GM06990 (cell line): ENCODE data around the gene IQSEC1.

ENCODE experiments used
- DNase-seq: peaks from one replicate; pipeline ENCODE4 v3.0.0-alpha.2; 2011; ENCODE audit not compliant: insufficient read length; ENCODE audit errors: extremely low read depth
- H3K27me3 ChIP-seq: replicated peaks from 2 replicates; pipeline ENCODE4 v1.6.0; 2011; ENCODE audit warnings: low read length; ENCODE audit not compliant: control insufficient read depth, insufficient read depth
- H3K36me3 ChIP-seq: 2 replicates; pipeline ENCODE4 v1.5.1; 2011; ENCODE audit warnings: low read length; ENCODE audit not compliant: control insufficient read depth, insufficient read depth
- H3K4me3 ChIP-seq: replicated peaks from 2 replicates; pipeline ENCODE4 v1.5.1; 2011; ENCODE audit warnings: low read depth, mild to moderate bottlenecking, control low read depth, low read length
- TF ChIP-seq, protein P1 (sequence below): IDR thresholded peaks from 2 replicates; pipeline ENCODE4 v1.5.1; 2011; ENCODE audit warnings: low read length, control low read depth, mild to moderate bottlenecking, inconsistent platforms; ENCODE audit not compliant: insufficient read depth, poor library complexity, severe bottlenecking

The IQSEC1 gene

DNA sequence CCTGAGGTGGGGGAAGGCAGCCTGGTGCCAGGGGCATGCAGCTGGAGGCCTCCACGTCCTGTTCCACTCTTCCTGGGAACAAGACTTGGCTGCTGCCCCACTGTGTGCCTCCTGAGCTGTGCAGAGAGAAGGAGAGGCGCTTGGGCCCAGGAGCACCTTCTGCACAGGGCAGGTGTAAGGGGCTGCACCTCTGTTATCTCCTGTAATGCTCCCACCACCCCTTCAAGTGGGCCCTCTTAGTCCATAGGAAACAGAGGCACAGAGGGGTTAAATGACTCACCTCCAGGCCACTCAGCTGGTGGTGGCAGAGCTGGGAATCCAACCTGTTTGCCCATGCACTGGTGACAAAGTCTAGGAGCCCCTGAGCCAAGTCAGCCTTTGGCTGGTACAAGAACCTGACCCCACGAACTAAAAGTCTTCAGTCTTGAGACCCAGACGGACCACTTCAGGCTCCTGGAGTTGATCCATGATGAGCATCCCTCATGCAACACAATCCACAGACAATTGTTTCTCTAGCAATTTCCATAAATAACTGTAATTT lies 93.2 kb downstream of the IQSEC1 start:
- Histone ChIP-seq H3K36me3 (peaks cover 11% of the 10 kb centered on the region), H3K4me3 (no peak overlapping the region)
- TF ChIP-seq, protein P1, sequence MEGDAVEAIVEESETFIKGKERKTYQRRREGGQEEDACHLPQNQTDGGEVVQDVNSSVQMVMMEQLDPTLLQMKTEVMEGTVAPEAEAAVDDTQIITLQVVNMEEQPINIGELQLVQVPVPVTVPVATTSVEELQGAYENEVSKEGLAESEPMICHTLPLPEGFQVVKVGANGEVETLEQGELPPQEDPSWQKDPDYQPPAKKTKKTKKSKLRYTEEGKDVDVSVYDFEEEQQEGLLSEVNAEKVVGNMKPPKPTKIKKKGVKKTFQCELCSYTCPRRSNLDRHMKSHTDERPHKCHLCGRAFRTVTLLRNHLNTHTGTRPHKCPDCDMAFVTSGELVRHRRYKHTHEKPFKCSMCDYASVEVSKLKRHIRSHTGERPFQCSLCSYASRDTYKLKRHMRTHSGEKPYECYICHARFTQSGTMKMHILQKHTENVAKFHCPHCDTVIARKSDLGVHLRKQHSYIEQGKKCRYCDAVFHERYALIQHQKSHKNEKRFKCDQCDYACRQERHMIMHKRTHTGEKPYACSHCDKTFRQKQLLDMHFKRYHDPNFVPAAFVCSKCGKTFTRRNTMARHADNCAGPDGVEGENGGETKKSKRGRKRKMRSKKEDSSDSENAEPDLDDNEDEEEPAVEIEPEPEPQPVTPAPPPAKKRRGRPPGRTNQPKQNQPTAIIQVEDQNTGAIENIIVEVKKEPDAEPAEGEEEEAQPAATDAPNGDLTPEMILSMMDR: no peak

DNA sequence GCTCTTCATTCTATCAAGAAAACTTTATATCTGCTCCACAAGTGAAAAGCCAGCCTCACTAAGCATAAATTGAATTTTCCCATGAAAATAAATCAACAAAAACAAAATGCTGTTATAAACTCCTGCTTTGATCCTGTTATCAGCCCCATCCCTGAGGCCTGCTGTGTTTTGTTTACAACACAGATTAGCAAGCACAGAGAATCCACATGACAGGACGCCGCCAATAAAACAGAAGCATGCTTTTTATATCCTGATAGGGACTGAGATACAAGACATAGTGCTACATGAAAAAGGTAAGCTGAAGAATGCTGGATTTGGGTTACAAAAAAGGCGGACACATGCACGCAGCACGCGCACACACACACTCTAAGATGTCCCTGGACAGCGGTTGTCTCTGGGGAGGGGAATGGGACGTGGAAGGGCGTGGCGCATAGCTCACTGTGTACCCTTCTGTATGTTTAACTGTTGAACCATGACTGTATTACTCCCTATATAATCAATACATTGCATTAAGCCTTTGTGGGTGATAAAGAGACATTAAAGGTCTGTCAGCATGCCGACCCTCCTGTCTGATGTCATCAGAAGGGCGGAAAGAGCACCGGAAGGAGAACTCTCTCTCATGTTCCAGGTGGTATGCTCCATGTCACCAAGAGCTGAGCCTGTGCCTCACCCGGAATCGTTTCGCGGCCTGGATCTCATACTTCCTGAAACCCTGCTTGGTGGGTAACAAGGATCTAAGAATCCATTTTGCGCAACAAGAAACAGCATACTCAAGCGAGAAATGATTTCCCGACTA lies 93.9 kb downstream of the IQSEC1 start:
- H3K27me3 ChIP-seq: no peaks in the 10 kb centered on the region
- TF ChIP-seq, protein P1: no peak
- H3K4me3 ChIP-seq: no peak overlapping the region
- no peak for DNase-seq
- peaks cover 13% of the 10 kb centered on the region for H3K36me3 ChIP-seq

More for the DNA sequence above, 93.2 kb downstream of the IQSEC1 start:
- H3K27me3 ChIP-seq: no peaks in the 10 kb centered on the region
- DNase-seq: no peak

DNA sequence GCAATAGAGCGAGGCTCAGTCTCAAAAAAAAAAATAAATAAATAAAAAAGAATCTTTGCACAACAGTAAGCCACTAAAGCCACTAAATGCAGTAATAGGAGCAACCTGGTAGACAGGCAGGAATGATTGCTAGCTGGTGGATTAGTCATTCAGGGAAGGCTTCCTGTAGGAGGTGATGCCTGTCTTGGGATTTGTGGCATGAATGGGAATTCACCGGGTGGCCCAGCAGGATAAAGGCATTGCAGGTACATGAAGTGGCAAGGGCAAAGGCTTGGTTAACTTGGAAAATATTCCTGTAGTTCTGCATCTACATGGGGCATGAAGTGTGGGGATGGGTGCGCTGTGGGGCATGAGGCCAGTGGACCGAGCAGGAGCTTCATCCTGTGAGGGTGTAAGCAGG lies 94.5 kb downstream of the IQSEC1 start:
- TF ChIP-seq, protein P1: no peak
- H3K36me3 ChIP-seq: peaks cover 14% of the 10 kb centered on the region
- DNase-seq: no peak
- no peaks in the 10 kb centered on the region for H3K27me3 ChIP-seq
- no peak overlapping the region for H3K4me3 ChIP-seq

DNA sequence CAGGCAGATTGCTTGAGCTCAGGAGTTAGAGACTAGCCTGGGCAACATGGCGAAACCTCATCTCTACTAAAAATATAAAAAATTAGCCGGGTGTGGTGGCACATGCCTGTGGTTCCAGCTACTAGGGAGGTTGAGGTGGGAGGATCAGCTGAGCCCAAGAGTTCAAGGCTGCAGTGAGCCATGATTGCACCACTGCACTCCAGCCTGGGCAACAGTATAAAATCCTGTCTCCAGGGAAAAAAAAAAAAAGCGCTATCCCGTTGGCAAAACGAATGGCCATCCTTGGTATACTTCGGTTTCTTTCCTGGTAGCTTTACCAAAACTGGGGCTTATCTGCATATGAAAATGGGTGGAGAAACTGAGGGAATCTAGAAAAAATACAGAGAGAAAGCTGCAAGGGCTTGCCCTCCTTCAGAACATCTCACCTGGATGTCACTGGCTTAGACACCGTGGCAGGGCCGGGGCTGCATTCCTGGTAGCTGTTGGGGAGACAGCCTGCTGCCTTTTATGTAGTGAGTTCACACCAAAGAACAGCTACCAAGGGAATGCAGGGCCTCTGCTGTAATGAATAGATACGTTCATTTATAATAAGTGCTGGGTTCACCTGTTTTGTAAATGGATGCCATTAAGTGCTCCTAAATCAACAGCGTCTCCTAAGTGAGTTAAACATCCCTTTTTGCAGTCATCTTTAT lies 96.0 kb downstream of the IQSEC1 start:
- no peak overlapping the region for H3K4me3 ChIP-seq
- peaks cover 13% of the 10 kb centered on the region for H3K36me3 ChIP-seq
- H3K27me3 ChIP-seq: no peaks in the 10 kb centered on the region
- DNase-seq: no peak
- TF ChIP-seq, protein P1: no peak

DNA sequence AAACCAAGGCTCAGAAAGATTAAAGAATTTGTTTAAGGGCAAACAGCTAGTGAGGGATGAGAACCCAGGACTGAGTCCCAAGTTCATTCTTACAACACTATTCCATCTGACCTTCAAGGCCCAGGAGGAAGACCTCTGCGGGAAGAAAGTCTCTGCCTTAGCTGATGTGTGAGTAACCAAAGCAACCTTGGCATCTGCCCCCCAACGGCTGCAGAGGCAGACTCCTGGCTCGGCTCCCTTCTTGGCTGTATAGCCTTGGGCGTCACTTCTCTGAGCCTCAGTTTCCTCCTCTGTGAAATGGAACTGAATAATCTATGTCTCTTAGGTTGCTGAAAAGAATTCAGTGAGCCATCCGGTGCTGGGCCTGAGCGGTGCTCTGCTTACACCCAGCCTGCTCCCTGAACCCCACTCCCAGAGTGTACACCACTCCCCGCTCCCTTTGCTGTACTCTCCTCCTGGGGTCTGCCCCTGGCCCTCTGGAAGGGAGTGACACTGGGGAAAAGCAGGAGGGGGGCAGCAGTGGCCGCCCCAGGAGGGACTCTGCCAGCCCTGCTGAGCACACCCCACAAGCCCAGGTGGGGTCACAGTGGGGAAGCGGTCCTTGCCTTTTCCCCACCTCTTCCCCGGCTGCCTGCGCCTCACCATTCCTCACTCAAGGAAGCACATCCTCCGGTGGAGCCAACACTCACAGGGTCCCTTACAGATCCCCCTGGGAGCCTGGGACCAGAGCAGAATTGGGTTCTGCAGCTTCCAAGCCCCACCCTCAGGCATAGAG lies 97.3 kb downstream of the IQSEC1 start:
- H3K36me3 ChIP-seq: peaks cover 13% of the 10 kb centered on the region
- H3K4me3 ChIP-seq: no peak overlapping the region
- TF ChIP-seq, protein P1: no peak
- DNase-seq: no peak
- H3K27me3 ChIP-seq: no peaks in the 10 kb centered on the region
